Activated CD8-positive, alpha-beta memory T cell treated with anti-CD3 and anti-CD28 coated beads for 4 hours (primary cell): ENCODE results near the gene CMSS1.

Experiments used
- DNase-seq, 2 donors: peaks; one replicate each; pipeline ENCODE4 v3.0.0-alpha.2; 2020; ENCODE audit warnings: low read depth in 2 of 2

The CMSS1 gene

DNA sequence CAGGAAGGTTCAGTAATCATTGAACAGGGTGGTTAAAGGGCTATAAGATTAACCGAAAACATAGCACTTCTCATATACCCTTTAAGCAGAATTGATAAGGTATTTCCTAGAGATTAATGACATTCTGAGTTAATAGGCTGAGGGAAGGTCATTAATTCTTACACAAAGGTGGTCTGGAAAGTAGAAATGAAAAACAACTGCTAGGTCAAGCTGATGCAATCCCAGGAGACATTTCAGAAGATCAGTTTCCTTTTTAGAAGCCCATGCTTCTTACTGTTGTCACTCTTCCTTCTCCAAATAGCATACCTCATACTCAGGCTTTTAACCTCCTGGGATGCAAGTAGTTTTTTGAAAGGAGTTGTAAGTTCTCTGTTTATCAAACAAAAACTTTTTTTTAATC lies 287.8 kb downstream of the CMSS1 start:
- no peak for DNase-seq

DNA sequence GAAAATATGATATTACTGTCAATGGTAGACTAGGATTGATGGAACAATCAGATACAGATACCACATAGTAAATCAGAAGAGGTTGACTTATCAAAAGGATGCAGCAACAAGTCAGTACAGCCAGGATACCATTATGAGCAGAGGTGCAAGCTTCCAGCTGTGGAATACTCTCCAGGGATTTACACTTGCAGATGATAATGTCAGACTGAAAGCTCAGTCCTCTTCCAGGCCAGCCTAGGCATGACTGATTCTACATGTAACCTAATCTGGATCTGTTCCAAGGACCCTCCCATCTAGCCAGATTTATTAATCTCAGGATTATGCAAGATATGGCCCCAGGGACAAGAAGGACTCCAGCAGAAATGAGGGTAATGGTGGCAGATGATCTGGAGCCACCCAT lies 288.4 kb downstream of the CMSS1 start:
- DNase-seq, result no peak

DNA sequence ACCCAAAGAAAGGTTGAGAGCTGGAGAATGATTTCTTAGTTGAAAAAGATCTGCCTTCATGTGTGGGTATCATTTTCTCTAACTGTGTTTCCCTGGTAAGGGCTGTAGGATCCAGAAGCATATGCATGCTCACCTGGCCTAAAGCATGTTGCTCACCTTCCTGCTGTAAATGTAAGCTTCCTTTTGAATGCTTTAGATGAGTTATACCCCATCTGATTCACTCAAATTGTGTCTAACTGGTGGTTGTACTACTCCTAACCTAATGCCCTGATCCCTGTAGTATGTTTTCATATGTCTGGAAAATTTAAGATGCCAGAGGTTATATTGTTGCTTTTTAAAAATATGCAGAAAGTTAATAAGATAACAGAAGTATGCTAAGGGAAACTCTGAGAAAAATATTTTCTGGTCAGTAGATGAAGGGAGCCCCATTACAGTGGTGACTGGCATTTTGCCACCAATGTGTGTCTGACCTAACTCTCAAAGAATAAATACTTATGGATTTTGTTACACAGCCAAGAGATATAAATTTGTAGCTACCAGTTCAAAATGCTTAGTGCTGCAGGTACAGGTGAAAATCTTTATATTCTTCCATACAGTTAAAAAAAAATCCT lies 289.0 kb downstream of the CMSS1 start:
- DNase-seq, result no peak

DNA sequence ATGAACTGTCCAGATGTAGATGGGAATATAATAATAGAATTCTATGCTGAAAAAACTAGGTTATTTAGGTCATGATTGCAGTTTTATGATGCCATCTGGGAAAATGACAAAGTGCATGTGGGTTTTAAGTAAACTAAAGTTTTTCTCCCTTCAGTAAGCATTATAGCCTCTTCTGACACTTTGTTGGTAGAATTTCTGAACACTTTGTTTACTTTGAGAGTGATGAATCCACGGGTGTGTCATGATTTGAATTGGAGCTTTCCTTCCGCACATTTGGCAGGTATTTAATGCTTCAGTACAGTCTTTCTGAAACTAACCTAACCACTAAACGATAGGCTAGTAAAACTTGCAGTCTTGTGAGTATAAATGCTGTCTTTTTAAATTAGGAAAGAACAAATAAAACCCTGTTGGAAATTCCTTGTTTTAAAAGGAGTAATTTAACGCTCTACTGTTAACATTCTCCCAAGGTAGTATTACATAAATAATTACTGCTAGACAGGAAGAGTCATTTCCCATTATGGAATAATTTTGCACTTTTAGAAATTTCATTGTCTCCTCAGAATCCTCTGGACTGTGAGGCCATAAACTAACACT lies 289.7 kb downstream of the CMSS1 start:
- no peak for DNase-seq

DNA sequence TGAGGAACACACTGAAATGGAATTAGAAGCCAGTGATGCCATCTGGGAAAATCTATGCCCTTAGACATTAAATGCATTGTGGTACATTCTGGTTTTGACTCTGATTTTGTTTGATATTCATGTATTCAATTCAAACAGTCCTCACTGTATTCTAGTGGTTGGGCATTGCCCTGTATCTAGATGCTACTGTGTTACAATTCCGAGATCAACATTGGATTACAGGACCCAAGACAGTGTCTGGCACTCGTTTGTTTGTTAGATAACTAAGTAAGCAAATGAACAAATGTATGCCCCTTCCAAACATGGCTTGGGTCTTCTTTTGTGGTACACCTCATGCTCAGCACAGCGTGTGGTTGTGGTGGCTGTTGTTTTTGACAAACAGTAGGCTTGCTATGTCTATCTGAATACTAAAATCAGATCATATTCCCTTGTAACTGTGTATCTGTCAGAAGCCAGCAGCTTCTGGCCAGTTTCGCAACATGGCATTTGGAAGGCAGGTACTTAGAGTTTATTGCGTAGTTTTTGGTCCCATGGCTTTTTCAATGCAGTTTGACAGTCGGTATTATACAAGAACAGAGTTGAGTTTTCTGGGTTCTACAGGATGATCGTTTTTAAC lies 290.9 kb downstream of the CMSS1 start:
- no peak for DNase-seq

DNA sequence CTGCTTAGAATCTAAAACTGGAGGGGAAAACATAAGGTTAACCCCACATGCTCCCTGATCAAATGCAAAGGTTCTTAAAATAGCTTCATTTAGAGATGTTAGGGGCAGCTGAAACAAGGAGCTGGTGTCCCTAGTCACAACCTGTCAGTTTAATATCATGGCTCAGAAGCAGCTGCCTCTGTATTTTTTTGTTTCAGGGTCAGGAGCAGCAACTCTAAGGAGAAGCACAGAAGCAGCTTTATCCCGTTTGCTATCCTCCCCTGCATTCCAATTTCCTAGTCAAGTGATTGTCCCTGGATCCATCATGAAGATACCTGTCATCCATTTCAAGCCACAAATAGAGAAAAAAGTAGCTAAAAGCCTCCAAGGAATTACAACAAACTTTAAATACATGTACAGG lies 292.5 kb downstream of the CMSS1 start:
- no peak for DNase-seq

DNA sequence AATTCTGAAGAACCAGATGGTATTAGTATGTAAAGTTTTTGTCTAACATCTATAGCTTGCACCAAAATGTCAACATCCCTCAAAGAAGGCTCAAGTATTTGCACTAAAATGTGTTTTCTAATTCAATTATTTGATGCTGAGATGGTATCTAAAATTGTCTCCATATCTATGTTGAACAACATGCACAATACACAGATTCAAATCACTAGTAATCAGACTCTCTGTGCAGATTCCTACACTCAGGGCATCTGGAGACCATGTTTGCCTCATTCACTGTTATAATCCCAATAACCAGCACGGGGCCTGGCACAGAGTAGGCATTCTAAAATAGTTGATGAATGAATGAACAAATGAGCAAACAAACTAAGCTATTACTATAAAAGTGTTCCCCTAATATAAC lies 294.1 kb downstream of the CMSS1 start:
- no peak for DNase-seq

DNA sequence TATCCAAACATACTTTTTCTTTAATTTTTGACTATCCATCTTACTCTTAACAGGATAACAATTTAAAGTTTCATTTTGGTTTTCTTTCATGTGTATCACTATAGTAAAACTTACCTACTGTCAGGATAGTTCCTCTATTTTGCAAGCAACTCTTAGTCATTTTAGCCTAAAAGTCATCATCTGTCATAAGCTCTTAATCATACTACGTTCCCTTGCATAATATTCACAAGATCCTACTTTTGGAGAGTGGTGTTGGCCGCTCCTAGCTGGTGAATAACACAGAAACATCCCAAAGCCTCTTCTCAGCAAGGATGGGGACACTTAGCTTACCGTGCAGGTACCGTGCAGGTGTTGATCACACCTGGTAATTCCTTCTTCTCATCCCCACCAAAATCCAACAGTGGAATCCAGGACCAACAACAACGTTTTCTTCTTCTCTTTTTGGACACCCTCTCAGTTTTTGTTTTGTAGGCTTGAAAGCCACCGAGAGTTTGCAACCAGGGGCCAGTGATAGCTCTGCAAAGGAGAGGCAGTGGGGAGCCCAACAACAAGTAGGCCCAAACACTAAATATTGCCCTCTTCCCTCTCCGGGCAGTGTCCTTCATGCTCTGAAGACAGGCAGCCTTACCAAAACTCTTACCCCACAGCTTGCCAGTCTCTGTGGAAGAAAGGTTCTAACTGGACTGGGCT lies 296.2 kb downstream of the CMSS1 start:
- no peak for DNase-seq

DNA sequence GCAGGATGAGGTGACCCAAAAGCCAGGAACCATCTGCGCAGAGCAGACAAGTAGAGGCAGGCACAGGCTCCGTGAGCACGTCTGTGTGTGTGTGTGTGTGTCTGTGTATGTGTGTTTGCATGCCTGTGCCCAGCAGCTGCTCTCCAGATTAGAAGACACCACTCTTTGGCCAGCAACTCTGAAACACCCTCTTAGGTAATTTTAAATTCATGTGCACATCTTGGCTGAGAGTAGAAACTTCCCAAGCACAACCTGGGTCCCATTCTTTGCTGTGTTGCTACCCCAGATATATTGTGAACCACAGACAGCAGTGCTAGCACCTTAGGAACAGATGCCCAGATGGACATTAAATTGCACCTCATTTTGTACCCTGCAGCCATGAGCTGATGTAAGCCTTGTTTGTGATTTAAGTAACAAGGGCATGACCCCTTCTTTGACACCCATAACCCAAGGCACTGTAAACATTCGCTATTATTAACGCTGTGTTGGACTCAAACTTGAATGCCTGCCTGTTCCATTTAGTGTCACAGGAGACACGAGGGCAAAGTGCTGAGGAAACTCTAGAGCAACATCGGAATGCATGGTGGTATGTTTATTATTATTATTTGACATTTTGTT lies 296.9 kb downstream of the CMSS1 start, which contains the start of gene FILIP1L:
Gene FILIP1L (minus strand): TSS at position 89 of the 618 bp plus-strand sequence.
- DNase-seq, result no peak

DNA sequence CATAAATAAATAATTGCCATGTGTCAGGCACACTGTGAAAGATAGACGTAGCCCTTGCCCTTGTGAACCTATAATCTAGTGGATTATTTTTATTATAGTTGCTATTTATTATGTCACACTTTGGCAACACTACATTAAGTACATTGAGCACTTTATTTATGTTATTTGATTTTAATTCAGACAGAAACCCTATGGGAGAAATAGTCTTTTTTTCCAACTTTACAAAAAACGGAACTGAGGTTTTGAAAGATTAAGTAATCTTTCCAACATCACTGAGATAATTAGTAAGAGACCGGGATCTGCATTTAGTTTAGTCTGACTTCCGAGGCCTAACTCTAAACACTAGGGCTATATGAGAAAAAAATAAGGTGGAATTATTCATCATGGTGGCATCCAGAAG lies 299.4 kb downstream of the CMSS1 start:
- no peak for DNase-seq

DNA sequence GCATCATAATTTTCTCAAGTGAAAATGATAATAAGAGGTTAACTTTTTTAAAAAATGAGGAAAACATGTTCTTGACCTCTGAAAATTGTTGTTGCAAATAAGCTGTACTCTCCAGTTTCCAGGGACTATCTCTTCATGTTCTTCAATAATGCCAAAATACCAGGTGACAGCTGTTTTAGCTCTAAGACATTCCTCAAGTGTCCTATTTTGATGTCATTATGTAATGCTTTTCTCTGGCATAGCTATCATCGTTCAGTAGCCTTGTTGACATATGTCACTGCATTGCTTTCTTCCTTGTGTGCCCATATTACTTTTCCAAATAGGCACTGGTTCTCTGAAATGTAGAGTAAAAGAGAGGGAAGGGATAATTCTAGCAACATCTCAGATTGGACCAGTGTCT lies 302.4 kb downstream of the CMSS1 start:
- no peak for DNase-seq

DNA sequence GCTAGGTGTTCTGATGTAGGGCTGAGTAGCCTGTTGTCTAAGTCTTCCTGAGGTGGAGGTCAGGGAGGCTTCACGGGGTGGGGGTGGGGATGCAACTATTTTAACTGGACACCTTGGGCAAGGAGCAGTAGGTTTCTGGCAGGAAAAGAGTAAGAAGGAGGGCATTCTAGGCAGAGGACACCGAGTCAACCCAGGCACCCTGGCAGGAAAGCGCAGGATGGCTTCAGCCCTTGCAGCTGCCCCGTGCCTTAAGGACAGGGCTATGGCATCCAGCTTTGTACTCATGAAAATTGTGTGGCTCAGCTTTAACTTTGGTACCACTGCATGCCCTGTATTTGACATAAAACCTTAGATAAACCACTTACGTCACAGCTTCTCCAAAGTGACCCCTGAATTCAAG lies 303.0 kb downstream of the CMSS1 start:
- no peak for DNase-seq

DNA sequence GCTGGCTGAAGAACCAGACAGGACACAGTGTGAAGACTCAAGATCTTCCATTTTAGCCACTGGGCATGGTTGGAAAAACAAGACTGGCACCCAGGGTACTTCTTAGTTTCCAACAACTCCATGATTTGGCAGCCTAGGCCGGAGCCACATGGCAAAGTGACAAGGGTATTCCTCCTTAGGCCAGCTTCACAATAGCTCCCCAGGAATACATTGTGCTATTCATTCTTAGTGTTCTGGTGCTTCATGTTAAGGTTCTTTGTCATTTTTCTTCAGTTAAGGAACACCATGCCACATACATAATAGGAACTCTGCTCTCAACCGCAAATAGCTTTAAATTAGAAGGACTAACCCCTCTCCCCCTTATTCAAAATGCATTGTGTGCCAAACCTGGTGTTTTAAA lies 304.7 kb downstream of the CMSS1 start:
- DNase-seq, result no peak

DNA sequence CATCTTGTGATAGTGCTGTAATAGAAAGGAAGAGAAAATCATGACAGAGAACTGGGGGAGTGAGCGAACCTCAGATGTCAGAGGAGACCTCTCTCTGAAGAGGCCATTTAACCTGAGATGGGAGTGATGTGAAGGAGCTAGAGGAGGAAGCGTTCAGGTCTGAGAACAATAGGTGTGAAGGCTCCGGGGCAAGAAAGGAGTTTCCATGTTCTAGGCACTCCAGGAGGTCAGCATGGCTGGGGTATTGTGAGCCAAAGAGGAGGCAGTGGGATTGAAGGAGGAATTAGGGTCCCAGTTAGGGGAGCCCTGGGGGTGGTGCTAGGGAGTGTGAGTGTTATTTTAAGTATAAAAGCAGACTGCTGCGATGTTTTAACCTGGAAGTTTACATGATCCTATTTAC lies 305.4 kb downstream of the CMSS1 start:
- DNase-seq, result no peak

DNA sequence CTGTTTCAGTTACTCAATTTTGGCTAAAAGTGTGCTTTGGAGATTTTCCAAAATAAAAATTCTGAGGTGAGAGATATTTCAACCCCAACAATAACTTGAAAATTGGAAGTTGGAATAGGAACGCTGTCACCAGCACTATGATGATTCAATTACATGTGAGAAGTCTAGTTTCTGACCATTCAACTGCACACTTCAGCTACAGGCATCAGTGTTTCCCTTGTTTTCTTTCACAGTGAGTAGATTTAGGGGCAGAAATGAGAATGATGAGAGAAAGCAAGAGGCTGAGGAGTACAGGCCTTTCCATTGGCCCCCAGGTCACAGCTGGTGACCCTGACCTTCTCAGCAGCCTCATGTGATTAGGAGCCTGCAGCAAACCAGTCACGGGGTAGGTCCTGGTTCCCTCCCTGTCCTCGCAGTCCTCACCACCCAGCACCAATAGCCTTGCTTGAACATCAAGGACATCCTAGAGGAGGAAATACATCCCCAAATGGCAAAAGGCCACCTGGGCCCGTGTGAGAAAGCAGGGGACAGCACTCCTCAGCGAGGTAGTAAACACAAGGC lies 306.6 kb downstream of the CMSS1 start:
- DNase-seq, result no peak

DNA sequence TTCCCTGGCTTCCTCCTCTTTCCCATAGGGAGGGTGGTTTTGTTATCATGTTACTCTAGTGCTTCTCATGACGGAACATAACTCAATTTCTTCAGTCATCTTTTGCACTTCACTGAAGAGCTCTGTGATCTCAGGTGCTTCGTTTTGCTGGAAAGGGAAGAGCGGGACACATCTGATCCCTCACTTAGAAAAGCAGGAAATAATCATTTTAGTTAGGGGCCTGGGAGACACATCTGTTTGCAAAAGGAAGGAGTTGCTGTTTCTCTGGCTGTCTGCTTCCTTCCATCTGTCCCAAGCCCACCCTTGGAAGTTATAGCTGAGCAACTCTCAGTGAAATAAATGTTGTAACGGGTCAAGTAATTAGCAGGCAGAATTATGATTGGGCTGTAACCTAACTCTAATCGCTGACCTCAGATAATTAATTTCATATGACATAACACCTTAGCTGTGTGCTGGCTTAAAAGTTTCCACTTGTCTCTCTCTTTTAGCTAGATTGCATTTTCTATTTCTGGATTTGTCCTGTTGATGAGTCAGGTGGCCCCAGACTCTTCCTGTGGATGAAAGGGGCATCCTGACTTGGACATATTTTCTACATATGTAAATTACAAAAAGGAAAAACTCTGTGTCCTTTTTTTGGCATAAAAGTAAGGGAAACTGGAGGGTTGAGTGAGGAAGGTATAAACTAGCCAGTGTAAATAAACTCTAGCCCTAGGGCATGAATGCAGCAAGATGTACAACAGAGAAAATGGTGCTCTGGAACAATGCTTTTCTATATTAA lies 307.7 kb downstream of the CMSS1 start:
- DNase-seq, result no peak

DNA sequence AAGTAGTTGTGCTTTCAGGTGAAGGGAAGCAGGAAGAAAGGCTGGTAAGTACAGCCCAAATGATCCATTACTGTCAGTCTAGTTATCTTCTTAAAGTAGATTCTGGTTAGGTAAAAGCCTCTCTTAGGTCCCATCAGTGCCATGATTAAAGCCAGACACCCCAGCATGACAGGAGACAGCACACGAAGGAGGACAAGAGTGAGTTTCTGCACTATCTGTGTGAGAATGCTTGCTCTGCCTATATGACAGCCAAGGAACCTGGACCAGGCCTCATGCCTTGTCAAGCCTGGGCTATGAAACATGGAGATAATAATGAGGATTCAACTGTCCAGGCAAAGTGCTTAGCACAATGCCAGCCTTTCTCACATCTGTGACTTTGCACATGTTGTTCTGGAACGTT lies 310.1 kb downstream of the CMSS1 start:
- DNase-seq, result no peak

DNA sequence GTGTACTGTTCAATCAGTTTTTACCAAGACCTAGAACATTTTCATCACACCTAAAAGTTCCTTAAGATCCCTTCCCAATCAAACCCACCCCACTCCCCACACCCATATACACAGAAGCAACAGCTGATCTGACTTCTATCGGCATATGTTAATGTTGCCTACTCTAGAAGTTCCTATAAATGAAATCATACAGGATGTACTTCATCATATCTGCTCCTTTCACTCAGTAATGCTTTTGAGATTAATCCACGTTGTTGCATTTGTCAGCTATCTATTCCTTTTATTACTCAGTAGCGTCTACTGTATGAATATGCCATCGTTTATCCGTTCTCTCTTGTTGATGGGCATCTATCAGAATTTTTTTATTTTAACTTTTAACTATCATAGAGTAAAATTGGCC lies 310.9 kb downstream of the CMSS1 start:
- DNase-seq, result no peak

DNA sequence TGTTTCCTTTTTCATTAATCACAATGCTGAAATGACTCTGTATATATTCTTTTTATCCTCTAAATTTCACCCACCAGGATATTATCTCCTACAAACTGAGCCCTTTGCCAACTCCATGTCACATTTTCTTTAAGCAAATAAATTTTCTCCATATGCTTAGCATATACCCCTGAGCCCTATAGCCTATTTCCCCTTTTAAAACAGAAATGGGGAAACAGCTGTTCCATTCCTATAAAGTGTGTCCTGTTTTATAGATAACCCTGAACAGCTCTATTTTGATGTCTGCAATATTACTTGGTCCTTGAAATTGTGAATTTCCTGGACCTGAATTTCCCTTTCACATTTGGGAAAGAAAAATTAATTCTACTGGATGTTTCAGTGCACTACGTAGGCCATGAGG lies 312.3 kb downstream of the CMSS1 start:
- DNase-seq, result no peak

DNA sequence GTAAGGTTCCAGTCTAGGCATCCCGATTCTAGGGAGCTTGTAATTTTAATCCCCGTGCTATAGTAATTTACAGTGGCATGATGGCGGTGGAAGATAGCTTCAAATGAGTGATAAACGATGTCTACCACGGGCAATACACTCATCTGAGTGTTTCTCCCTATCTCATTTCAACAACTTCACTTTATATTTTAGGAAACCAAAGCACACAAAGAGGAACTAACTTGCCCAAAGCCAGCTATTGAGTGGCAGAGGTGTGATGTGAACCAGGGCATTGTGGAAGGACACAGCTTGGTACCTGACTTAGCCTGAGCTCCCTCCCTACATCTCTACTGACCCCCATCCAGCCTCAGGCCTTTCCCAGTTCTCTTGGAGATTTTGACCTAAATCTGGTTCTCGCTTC lies 313.6 kb downstream of the CMSS1 start:
- DNase-seq, result no peak

DNA sequence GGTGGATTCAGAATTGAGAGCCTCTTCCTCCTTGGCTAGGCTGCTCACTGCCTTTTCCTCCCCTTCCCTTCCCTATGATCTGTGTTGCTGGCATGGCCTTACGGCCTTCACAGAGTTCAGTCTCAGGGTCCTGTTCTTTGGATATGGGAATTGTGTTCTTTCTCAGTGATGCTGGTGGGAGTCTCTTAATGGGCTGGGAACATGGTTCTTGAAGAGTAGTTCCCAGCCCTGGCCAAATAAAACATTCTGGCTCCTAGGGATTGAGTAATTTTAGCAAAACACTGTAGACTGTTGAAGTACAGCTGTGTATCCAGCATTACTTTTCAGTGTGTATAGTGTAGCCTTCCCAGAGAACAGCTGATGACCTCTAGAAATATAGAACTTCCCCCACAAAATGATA lies 319.3 kb downstream of the CMSS1 start:
- no peak for DNase-seq

DNA sequence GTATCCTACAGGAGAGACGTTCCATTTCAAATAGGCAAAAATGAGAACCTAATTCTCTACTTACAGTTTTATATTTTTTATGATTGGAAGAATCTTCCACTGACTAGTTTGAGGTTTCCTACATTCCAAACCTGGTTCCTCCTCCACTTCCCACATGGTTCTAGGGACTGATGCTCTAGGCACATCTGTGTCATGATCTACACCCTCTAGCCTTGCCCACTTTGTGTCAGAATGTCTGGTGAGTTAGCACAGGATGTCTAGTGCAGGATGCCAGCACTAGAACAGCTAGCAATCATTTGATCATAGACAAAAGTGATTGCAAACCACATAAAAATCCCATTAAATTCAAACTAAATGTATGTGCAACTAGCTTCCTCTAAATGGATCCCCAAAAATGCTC lies 323.3 kb downstream of the CMSS1 start:
- DNase-seq, result no peak
